ENCODE measurements around the gene ACSL5.

DNA sequence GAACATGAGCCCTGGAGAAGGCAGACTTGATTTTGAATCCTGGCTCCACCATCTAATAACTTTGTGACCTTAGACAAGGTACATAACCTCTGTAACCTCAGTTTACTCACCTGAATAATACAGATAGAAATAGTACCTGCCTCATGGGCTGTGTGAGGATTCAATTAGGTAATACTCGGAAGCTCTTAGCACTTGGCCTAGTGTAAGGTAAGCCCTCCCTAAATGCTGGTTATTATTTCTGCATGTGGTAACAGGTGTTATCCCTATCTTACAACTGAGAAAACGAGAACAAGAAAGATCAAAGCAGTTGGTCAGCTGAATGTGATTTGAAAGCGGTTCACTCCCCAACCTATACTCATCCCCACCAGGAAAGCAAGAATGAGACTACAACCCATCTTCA, 28.7 kb upstream of the ACSL5 start:
- TF ChIP-seq POLR2A (IDR thresholded peaks at IDR 0.05; ENCODE audit: low read length) (no peak), GATA1 (IDR thresholded peaks at IDR 0.05; ENCODE audit: low read depth, low read length) (no peak)

Measured in erythroblast (primary cell).